Pancreas (tissue), 10 donors: ENCODE results near the gene NKD1. TPM values are rescaled to one million over a fixed set of nuclear protein-coding genes. Genes with fewer than 3 reads are reported as not detected.
A peak's percentile ranks its signal among the peaks of the same experiment; 100 is the strongest.

Experiments used
- ATAC-seq, 4 donors: fragments of 200-7000 bp; cut with Tn5 transposase; one replicate each; pipeline versions ENCODE4 v1.8.0 to v1.9.1; 2020; ENCODE audit warnings: mild to moderate bottlenecking in 4 of 4, moderate library complexity in 4 of 4
- DNase-seq, 6 donors: peaks; one replicate each; pipeline ENCODE4 v3.0.0-alpha.2; 2020
- FAIRE-seq: peaks from 2 replicates; lab custom pipeline; 2012; peaks lifted over from hg19 to GRCh38; lab: Jason Lieb, UNC
- H3K27ac ChIP-seq, 4 donors: fragments of 200-600 bp; sonication (generic); 1 replicate in 3 of 4; 2 replicates in 1 of 4; pipeline versions ENCODE4 v1.5.0 to v1.8.0; 2020
- H3K27me3 ChIP-seq, 4 donors: fragments of 200-600 bp; one replicate each; pipeline ENCODE4 v1.8.0; 2021
- H3K36me3 ChIP-seq, 3 donors: fragments of 200-600 bp; sonication (generic) in 1 of 3; one replicate each; pipeline versions ENCODE4 v1.5.0 to v1.8.0; 2020 to 2021
- H3K4me1 ChIP-seq, 3 donors: fragments of 200-600 bp; one replicate each; pipeline ENCODE4 v1.8.0; 2021
- H3K4me3 ChIP-seq, 4 donors: fragments of 200-600 bp; sonication (generic) in 2 of 4; one replicate each; pipeline versions ENCODE4 v1.5.0 to v1.8.0; 2020 to 2021
- H3K9me3 ChIP-seq, 4 donors: fragments of 200-600 bp; one replicate each; pipeline ENCODE4 v1.8.0; 2021
- CTCF ChIP-seq, 4 donors: fragments of 200-600 bp; sonication (generic) in 3 of 4; IDR thresholded peaks; one replicate each; pipeline versions ENCODE4 v1.5.0 to v1.8.0; 2021; ENCODE audit warnings: antibody characterized with exemption in 4 of 4
- WGBS, 2 donors: extraction: QIAGEN DNeasy Blood & Tissue Kit; methylation state at CpG; one replicate each; pipeline ENCODE4 v1.1.7; 2013; 5-methylcytosine and 5-hydroxymethylcytosine counted together
- intact Hi-C, 3 donors: fragments of 100-400 bp; cut with DNase I; formaldehyde crosslinking; loops; one replicate each; pipeline versions ENCODE4 v1.11.1 to v1.14.2; 2022
- polyA plus RNA-seq, 2 donors: library from polyadenylated mRNA; stranded (reverse); fragments of 200-250 nt; gene quantifications; one replicate each; pipeline ENCODE4 v1.2.3, GENCODE V29; 2013
- total RNA-seq, 6 donors: library from RNA; stranded (reverse); fragmentation: NEBNext Ultra II Directional in 4 of 6; extraction: Animal tissue kit (Norgen Biotek cat#: 25700) in 4 of 6; gene quantifications; one replicate each; pipeline versions ENCODE4 v1.2.1 to v1.2.4, GENCODE V29; 2021 to 2023
- donor health status: healthy with polysubstance abuse.
- donor health status: DM: no; HTN: no; CAD: no; lungs with moderate emphysema.
- donor health status: DM: no; HTN: no; CAD: no.
- donor health status: control.
- donor health status: control.
- donor health status: Bipolar disorder and iron deficiency.
- donor health status: DM: yes; HTN: yes; CAD: no.
- donor health status: DM: no; HTN: no; CAD: no.
- donor health status: DM: no; HTN: no; CAD: no.
- donor health status: DM: yes; HTN: yes; CAD: no.

The NKD1 gene
- total and polyA plus RNA-seq, 8 donors = 0.45 to 5.8 (median 4.4) TPM

GRCh38 chr16:50592996-50593395, 44.8 kb downstream of the NKD1 start:
- intact Hi-C loops = no loop called here
- H3K27me3 ChIP-seq = no peaks in the 10 kb centered on the region
- H3K9me3 ChIP-seq = no peaks in the 10 kb centered on the region
- ATAC-seq (no peak), DNase-seq (no peak), FAIRE-seq (no peak)
- no peak overlapping the region for H3K4me3 ChIP-seq
- 81 to 86% methylated on average over 7 of the region's 7 CpGs for WGBS, 2 donors
- no peaks in the 10 kb centered on the region for H3K36me3 ChIP-seq
- H3K4me1 ChIP-seq = peaks cover 14 to 18% (median 14%) of the 10 kb centered on the region in 3 donors
- no peak for TF ChIP-seq CTCF (IDR thresholded peaks at IDR 0.05)
- peak overlapping the region in 1 of 4 donors; percentile 71 for H3K27ac ChIP-seq

GRCh38 chr16:50593410-50594150, 45.4 kb downstream of the NKD1 start:
- no peak for ATAC-seq
- Histone ChIP-seq H3K9me3 (no peaks in the 10 kb centered on the region), H3K36me3 (no peaks in the 10 kb centered on the region), H3K27ac (no peak overlapping the region), H3K27me3 (no peaks in the 10 kb centered on the region), H3K4me3 (no peak overlapping the region), H3K4me1 (peaks cover 14 to 21% (median 14%) of the 10 kb centered on the region in 3 donors)
- no peak for FAIRE-seq
- intact Hi-C loops = no loop called here
- TF ChIP-seq CTCF (IDR thresholded peaks at IDR 0.05) = no peak
- WGBS, 2 donors = 93 to 96% methylated on average over 9 of the region's 9 CpGs
- no peak for DNase-seq

- Histone ChIP-seq H3K27me3 (no peaks in the 10 kb centered on the region), H3K4me3 (no peak overlapping the region), H3K4me1 (peaks cover 14 to 21% (median 14%) of the 10 kb centered on the region in 3 donors), H3K36me3 (no peaks in the 10 kb centered on the region), H3K9me3 (no peaks in the 10 kb centered on the region), H3K27ac (no peak overlapping the region)
- 86 to 91% methylated on average over 17 of the region's 17 CpGs for WGBS, 2 donors
- no peak for TF ChIP-seq CTCF (IDR thresholded peaks at IDR 0.05)
- peak in 1 of 6 donors; percentile 47 for DNase-seq
- ATAC-seq = no peak
- intact Hi-C loops = no loop called here
- no peak for FAIRE-seq
Observed at GRCh38 chr16:50594308-50595260, 46.4 kb downstream of the NKD1 start.

GRCh38 chr16:50595859-50596258, 47.7 kb downstream of the NKD1 start:
- H3K4me3 ChIP-seq = no peak overlapping the region
- H3K27me3 ChIP-seq = no peaks in the 10 kb centered on the region
- FAIRE-seq (no peak), ATAC-seq (no peak), DNase-seq (peak in 1 of 6 donors; percentile 29)
- 92 to 94% methylated on average over 2 of the region's 2 CpGs for WGBS, 2 donors
- H3K4me1 ChIP-seq = peaks cover 14 to 19% (median 14%) of the 10 kb centered on the region in 3 donors
- intact Hi-C loops = no loop called here
- no peak overlapping the region for H3K27ac ChIP-seq
- H3K36me3 ChIP-seq = no peaks in the 10 kb centered on the region
- TF ChIP-seq CTCF (IDR thresholded peaks at IDR 0.05) = no peak
- H3K9me3 ChIP-seq = no peaks in the 10 kb centered on the region
